ENCODE data around the gene SHFL.
A peak's percentile ranks its signal among the peaks of the same experiment; 100 is the strongest.

Gene SHFL

GRCh38 chr19:10109528-10109927 is 23.4 kb downstream of the SHFL start:
- no peak for DNase-seq (ENCODE audit: low spot score)

GRCh38 chr19:10110076-10110971 is 24.2 kb downstream of the SHFL start:
- no peak for DNase-seq (ENCODE audit: low spot score)

- DNase-seq (ENCODE audit: low spot score) = no peak
Observed at GRCh38 chr19:10110972-10111317, 24.8 kb downstream of the SHFL start.

GRCh38 chr19:10111405-10111811 is 25.3 kb downstream of the SHFL start, which contains the start of gene P2RY11:
Gene P2RY11 (plus strand): TSS chr19:10111693. CDS start chr19:10111722, 29 bp downstream.
- no peak for DNase-seq (ENCODE audit: low spot score)

GRCh38 chr19:10112037-10112761 is 26.1 kb downstream of the SHFL start:
- DNase-seq (ENCODE audit: low spot score) = no peak

GRCh38 chr19:10112895-10113591 is 26.9 kb downstream of the SHFL start:
- DNase-seq (ENCODE audit: low spot score) = peak; percentile 49

GRCh38 chr19:10113592-10113963 is 27.5 kb downstream of the SHFL start:
- no peak for DNase-seq (ENCODE audit: low spot score)

GRCh38 chr19:10113964-10114650 is 28.0 kb downstream of the SHFL start:
- DNase-seq (ENCODE audit: low spot score) = no peak

GRCh38 chr19:10114651-10115391 is 28.7 kb downstream of the SHFL start:
- no peak for DNase-seq (ENCODE audit: low spot score)

- no peak for DNase-seq (ENCODE audit: low spot score)
Observed at GRCh38 chr19:10115392-10116084, 29.4 kb downstream of the SHFL start.

- no peak for DNase-seq (ENCODE audit: low spot score)
Observed at GRCh38 chr19:10116085-10116865, 30.2 kb downstream of the SHFL start.

GRCh38 chr19:10116866-10117616 is 30.9 kb downstream of the SHFL start:
- no peak for DNase-seq (ENCODE audit: low spot score)

GRCh38 chr19:10118960-10119359 is 32.8 kb downstream of the SHFL start:
- peak; percentile 10 for DNase-seq (ENCODE audit: low spot score)

- DNase-seq (ENCODE audit: low spot score) = peak; percentile 75
Observed at GRCh38 chr19:10120538-10121189, 34.5 kb downstream of the SHFL start.

GRCh38 chr19:10122045-10122444 is 35.9 kb downstream of the SHFL start:
- DNase-seq (ENCODE audit: low spot score) = peak; percentile 54

- DNase-seq (ENCODE audit: low spot score) = no peak
Observed at GRCh38 chr19:10124429-10124828, 38.3 kb downstream of the SHFL start.

GRCh38 chr19:10126213-10126639 is 40.1 kb downstream of the SHFL start:
- no peak for DNase-seq (ENCODE audit: low spot score)

- DNase-seq (ENCODE audit: low spot score) = no peak
Observed at GRCh38 chr19:10132905-10133304, 46.8 kb downstream of the SHFL start.

GRCh38 chr19:10133596-10133995 is 47.5 kb downstream of the SHFL start:
- DNase-seq (ENCODE audit: low spot score) = no peak

Measured in AG20443 (cell line).